Stimulated activated CD8-positive, alpha-beta memory T cell treated with anti-CD3 and anti-CD28 coated beads, Interleukin-4, amount 100 ng/mL, for 24 hours (primary cell): ENCODE measurements around the gene PLXND1.

Source experiments
- DNase-seq: peaks from one replicate; pipeline ENCODE4 v3.0.0-alpha.2; 2020; ENCODE audit warnings: low read depth

The PLXND1 gene

DNA sequence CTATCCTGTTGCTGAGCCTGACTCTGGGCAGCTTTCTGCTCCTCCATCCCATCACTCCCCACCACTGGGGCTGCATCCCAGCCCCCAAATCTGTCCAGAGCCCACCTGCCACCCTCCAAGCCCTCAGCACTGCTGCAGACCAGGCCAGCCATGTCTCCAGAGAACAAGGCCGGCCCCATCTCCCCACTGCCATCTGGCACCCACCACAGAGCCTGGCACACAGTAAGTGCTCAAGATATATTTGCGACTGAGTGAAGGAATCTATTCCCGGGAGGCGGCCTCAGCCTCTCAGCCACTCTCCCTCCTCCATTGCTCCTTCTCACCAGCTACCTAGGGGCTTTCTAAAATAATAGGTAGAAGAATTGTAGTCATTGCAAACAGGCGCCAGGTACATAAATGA, 4.8 kb downstream of the PLXND1 start:
- DNase-seq, result no peak

DNA sequence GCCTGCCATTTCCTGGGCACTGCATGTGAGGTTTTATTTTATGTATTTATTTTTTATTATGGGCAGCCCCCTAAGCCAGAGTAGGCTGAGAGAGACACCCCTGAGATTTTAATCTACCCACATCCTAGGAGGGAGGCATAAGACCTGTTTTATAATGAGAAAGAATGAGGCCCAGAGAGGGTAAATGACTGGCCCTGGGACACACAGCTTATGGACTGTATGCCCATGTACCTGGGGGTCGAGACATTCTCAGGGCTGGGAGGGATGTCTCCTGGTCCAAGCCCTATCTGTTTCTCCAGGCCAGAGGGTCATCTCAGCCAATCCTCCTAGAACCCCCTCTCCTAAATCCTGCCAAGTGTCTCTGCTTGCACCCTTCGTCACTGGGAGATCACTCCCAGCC, 6.1 kb downstream of the PLXND1 start:
- no peak for DNase-seq

DNA sequence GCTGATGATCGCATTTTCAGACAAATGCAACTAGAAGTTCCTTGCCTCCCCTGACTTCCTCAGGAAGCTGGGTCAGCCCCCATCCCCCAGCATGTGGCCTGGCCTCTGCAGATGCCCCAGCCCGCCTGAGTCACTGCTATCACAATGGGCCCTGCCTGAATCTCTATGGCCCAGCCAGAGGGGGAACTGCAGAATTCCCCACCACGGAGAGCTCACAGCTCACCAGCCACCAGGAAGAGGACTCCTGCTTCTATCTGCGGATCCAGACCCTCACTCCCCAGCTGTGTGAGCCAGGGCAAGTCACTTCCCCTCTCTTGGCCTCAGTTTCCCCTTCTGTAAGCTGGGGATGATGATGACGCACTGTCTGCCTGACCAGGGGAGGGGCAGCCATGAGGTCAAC, 6.9 kb downstream of the PLXND1 start:
- DNase-seq, result no peak

DNA sequence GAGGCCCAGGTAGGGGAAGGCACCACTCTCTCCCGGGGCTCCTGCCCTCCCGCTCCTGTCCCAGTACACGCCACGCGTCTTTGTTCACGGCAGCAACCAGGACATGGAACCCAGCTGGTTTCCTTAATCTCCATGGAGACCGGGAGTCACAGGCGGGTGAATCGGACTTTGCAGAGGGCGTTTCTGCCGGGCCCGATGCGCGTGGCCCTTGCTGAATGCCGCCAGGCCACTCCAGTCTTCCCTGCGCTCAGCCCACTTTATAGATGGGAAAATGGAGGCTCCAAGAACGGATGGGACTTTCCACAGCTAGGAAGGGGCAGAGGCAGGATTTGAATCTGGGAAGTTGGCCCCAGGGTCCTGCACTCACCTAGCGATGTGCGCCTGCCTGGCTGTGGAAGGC, 7.4 kb downstream of the PLXND1 start:
- DNase-seq, result no peak

GRCh38 chr3:129598484-129598883, 8.0 kb downstream of the PLXND1 start:
- no peak for DNase-seq

DNA sequence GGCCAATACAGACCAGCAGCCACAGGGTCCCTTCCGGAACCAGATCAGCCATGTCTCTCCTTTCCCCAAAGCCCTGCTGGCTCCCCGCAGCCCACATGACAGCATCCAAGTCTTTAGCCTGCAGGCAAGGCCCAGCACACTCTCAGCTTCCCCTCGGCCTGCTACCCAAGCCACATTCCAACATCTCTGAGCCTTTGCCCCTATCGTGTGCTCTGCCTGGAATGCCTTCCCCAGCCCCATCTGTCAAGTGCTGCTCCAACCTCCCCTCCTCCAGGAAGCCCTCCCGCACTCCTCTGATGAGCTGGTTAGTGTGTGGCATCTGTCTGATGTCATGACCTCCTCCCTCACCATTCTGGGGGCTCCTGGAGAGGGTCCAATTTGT, 8.5 kb downstream of the PLXND1 start:
- DNase-seq, result no peak

DNA sequence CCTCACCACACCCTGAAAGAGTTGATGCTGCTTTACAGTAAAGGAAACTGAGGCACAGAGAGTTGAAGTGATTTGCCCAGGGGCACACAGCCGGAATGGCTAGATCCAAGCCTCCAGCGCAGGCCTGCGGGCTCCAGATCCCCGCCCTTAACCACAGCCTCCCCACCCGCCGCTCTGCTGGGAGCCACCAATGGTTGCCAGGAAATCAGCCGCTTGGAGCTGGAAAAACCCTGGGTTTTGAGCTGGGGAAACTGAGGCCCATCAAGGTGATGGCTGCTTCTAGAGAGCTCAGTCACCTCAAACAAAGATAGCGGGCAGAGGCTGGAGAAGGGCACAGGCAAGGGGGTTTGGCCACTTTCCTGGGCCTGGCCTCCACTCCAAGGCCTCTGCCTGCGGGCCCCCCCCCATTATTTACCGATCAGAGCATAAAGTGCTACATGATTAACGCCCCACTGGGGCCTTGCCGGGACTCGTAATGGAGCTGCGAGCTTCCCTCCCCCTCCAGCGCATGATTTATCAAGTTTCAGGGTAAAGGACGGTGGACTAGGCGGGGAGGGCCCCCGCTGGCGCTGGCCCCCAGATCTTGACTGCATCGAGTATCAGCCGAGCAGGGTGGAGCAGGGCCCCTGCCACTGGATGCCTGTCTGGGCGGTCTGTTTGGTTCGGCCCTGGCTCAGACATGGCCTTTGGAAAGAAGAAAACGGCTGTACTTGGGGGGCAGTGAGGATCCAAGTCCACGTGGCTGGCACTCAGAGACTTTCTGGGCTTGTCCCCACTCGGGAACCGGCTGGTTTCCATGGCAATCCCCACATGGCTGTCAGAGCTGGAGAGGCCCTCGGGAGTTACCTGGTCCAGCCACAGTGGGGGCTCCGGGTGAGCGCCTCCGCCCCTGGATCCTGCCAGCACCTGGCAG, 9.1 kb downstream of the PLXND1 start:
- no peak for DNase-seq

DNA sequence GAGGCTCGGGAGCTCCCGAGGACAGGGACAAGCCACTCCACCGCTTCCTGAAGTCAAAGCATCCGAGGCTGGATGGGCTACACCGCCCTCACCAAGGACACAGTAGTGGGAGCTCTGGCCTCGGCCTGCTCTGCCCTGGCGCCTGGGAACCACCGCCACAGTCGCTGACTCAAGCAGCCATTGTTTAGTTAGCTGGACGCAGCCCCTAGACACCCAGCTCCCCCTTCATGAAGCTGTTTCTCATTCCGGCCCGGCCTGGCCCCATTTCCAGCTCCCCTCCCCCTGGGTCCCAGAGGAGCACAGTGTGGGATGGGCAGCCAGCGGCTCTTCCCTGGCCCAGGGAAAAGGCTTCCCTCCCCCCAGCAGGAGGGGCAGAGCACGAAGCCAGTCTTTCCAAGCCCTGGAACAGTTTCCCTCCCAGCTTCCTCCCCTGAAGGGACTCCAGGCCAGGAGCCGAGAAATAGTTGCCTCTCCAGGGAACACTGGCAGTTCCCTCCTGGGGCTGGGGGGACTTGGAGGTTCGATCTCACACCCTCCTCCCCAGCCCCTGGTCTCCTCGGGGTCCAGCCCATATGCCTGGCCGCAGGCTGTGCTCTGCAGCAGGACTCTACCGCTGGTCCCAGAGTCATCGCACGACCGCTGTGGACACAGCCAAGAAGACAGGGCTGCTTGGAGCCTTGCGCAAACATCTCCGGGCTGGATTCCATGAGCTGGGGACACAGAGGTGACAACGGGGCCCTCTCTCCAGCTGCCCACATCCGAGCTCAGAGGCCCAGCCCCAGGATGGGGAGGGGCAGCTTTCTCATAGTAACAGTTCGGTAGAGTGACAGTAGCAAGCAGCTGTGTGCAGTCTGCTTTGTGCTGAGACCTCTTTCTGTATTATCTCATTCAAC, 10.0 kb downstream of the PLXND1 start:
- no peak for DNase-seq

DNA sequence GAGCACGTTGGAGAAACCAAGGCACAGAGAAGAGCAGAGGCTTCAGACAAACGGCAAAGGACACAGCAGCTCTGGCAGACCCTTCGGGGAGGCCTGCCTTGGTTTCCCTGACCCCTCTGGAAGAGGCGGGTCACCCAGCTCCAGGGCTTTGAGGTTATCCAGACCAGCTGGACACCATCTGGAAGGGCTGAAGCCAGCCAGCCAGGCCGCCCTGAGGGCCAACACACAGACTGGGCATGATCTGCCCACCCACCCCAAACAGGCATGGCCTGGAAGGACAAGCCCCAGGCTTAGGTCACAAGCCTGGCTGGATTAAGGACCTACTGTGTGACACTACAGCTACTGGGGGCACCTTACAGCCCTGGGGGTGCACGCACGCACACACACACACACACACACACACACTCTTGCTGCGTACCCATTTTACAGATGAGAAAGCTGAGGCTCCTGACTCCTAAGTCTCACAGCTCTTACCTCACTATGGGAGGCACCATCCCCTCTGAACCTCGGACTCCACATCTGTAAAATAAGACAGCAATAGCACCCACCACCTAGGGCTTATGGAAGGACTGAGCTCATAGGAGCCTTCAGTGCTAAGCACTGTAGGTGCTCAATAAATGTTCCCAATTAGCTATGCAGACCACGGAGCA, 10.8 kb downstream of the PLXND1 start:
- no peak for DNase-seq

DNA sequence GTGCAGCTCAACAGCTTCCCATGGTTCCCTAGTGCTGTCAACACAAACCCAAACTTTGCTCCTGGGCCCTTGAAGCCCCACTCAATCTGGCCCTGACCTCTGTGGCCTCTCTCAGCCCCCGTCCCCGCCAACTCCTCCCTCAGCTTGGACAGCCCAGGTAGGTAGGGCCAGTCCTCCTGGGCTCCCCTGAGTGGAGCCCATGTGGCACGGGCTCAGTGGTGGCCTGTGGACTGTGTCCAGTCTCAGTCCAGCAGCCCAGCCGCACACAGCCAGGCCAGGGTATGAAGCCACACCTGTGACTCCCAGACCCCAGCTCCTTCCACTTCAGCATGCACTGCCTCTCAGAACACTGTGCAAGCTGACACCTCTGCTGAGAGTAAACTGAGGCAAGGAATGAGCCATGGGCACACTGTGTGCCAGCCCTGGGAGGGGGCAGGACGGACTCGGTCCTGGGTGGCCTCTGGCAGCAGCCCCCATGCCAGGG, 11.5 kb downstream of the PLXND1 start:
- DNase-seq, result no peak

DNA sequence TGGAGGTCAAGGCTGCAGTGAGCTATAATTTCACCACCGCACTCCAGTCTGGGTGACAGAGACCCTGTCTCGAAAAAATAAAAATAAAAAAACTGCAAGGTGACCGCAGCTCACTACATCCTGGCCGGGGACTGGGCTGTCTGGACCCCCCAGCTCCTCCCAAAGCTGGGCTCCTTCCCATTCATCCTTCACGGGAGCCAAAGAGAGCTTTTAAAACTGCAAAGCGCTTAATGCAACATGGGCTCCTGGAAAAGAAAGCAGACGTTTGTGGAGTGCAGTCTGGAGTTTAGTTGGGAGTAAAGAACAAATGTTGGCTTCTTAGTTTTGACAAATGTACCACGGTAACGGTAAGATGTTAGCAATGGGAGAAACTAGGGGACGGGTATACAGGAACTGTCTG, 12.1 kb downstream of the PLXND1 start:
- DNase-seq, result no peak

GRCh38 chr3:129593595-129594339, 12.7 kb downstream of the PLXND1 start:
- DNase-seq, result peak; percentile 46

- no peak for DNase-seq
These were observed 13.3 kb downstream of the PLXND1 start for GRCh38 chr3:129593230-129593594.

DNA sequence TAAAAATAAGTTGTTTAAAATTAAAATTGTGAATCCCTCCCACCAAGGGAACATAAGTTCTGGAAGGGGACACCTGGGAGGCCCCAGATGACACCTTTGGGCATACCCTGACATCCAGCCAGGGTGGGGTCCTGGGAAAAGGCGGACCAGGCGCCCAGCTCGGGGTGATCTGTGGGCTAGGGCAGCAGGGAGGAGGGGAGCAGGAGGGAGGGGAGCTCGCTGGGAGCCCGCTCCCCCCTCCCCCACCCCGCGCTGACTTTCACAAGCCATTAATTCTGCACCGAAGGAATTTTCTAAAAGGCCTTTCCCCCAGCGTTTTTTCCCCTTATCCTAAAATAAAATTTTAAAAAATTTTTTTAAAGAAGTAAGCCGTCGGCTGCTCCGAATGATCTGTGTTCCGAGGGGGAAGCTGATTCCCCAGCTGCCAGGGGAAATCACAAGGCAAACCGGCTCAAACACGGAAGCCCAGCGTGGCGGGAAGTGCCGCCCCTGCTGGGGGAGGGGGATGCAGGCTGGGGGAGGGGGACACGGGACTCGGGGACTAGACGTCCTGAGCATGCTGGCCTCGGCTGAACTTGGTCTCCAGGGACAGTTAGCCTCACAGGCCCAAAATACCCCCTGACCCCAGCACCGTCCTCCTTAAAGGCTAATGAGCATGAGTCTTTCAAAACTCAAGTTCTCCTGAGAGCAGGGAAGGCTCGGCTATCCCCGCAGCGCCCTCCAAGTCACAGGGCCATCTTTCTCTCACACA, 13.9 kb downstream of the PLXND1 start:
- DNase-seq, result no peak

- DNase-seq, result no peak
These were observed 14.5 kb downstream of the PLXND1 start for GRCh38 chr3:129591932-129592331.

DNA sequence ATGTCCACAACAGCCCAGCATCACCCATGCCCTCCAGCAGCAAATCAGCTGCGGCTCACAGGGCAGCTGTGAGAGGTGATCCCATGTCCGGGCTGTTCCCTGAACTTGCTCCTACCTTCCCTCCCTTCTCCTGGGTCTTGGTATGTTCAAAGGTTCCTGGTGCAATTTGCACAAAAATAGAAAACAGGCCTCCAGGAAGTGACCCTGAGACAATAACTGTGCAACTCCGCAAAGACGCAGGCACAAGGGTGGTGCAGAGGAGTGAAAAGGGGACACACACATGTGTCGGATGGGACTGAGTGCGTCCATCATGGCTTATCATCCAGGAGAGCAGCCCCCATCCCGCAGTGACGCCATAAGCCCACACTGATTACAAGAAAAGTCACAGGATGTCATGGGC, 16.3 kb downstream of the PLXND1 start:
- DNase-seq, result no peak

DNA sequence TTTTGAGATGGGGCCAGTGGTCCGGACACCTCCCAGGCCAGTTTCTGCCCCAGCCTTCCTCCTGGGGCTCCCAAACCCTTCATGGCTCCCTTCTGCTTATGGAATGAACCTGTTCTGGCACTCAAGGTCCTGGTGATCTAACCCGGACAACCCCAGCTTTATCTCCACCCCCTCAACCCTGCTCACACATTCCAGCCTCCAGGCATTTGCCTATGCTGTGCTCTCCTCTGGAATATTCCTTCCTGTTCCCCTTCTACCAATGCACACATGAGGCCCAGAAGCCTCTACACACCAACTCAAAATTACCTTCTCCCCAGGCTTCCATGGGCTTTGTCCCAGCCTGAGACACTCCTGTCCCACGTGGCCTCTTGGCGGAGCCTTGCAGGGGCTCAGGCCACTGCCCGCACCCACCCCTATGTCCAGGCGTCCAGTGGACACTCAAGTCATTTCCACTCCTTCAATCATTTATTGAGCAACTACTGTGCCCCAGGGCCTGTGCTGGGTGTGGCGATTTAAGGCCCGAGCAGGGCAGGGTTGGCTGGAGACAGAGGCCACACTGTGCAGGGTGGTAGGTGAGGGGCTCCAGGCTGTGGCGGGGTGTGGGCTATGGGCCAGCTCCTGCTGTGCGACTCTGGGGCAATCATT, 18.8 kb downstream of the PLXND1 start:
- no peak for DNase-seq

DNA sequence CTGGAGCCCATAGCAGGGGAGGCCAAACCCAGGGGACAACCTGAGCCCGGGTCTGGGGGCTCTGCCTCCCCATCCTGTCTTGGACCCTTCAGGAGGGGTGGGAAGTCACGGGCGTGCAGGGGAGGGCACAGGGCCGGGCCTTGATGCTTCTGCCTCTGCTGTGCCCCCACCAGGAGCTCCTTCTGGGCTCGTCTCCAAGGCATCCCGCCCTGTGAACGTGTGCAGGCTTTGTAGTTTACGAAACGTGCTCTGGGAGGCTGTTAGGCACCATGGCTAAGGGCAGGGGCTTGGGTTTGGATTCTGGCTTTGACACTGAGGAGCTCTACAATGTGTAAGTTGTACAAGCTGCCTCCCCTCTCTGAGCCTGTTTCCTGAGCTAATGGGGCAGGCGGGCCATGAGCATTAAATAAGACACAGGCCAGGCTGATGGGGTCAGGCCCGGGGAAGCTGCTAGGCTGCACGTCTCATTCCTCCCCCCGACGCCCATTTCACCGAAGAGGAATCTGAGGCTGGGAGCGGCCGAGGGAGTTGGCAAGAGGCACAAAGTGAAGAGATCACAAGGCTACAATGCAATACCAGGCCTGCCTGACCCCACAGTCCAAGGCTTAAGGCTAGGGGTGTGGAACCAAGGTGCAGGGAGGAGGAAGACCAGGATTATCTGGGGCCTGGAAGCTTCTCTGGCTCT, 19.6 kb downstream of the PLXND1 start:
- DNase-seq, result no peak

- DNase-seq, result no peak
These were observed 20.4 kb downstream of the PLXND1 start for GRCh38 chr3:129585949-129586657.
